Measurements from ENCODE around the gene CECR2.

Gene CECR2

DNA sequence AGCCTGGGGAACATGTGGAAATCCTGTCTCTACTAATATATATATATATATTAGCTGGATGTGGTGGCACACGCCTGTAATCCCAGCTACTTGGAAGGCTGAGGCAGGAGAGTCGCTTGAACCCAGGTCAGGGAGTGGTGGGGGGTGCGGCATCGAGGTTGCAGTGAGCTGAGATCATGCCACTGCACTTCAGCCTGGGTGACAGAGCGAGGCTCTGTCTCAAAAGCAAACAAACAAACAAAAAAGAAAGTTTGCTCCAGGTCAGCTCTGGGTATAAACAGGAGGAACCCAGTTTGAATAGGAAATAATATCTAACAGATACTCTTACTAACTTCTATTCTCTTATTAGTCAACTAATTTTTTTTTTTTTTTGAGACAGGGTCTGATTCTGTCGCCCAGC, 34.3 kb upstream of the CECR2 start:
- TF ChIP-seq, protein P1, sequence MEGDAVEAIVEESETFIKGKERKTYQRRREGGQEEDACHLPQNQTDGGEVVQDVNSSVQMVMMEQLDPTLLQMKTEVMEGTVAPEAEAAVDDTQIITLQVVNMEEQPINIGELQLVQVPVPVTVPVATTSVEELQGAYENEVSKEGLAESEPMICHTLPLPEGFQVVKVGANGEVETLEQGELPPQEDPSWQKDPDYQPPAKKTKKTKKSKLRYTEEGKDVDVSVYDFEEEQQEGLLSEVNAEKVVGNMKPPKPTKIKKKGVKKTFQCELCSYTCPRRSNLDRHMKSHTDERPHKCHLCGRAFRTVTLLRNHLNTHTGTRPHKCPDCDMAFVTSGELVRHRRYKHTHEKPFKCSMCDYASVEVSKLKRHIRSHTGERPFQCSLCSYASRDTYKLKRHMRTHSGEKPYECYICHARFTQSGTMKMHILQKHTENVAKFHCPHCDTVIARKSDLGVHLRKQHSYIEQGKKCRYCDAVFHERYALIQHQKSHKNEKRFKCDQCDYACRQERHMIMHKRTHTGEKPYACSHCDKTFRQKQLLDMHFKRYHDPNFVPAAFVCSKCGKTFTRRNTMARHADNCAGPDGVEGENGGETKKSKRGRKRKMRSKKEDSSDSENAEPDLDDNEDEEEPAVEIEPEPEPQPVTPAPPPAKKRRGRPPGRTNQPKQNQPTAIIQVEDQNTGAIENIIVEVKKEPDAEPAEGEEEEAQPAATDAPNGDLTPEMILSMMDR (IDR thresholded peaks at IDR 0.05; ENCODE audit: control insufficient read depth, extremely low read depth, insufficient read depth) = no peak
- DNase-seq (ENCODE audit: low read depth) = no peak
- H3K4me3 ChIP-seq (ENCODE audit: low read depth, low read length) = no peak overlapping the region

DNA sequence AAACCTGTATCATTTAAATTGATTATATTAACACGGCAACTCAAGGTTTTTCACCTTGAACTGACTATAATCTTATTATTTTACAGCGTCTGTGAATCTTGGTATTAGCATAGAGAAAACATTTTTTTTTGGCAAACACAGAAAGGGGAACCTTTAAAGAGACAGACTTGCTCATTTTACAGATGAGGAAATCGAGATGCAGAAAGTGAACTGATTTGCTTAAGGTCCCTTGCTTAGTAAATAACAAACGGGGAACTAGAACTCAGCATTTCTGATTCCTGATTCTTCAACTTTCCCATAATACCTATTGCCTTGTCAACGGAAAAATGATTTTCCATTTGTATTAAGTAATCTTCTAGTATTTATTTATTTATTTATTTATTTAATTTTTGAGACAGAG, 33.2 kb upstream of the CECR2 start:
- TF ChIP-seq, protein P1 (IDR thresholded peaks at IDR 0.05; ENCODE audit: control insufficient read depth, extremely low read depth, insufficient read depth) = no peak
- DNase-seq (ENCODE audit: low read depth) = no peak
- no peak overlapping the region for H3K4me3 ChIP-seq (ENCODE audit: low read depth, low read length)

DNA sequence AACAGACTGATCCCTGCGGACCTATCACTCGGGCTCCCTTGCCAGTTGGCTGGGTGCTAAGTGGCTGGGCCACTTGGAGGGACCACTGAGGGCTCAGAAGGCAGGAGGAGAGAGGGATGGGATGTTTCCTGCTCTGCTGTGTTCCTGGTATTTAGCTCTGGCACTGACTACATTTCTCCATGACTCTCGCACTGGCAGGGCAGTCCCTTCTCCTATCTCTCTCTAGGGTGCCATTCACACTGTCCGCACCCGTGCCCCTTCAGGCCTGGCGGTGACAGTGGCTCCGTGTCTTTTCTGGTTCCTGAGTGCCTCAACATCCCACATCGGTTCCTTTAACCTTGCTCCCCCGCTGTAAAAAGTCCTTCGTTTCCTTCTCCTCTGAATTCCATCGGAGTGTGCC, 31.6 kb upstream of the CECR2 start:
- H3K4me3 ChIP-seq (ENCODE audit: low read depth, low read length) = no peak overlapping the region
- TF ChIP-seq, protein P1 (IDR thresholded peaks at IDR 0.05; ENCODE audit: control insufficient read depth, extremely low read depth, insufficient read depth) = no peak
- DNase-seq (ENCODE audit: low read depth) = no peak

DNA sequence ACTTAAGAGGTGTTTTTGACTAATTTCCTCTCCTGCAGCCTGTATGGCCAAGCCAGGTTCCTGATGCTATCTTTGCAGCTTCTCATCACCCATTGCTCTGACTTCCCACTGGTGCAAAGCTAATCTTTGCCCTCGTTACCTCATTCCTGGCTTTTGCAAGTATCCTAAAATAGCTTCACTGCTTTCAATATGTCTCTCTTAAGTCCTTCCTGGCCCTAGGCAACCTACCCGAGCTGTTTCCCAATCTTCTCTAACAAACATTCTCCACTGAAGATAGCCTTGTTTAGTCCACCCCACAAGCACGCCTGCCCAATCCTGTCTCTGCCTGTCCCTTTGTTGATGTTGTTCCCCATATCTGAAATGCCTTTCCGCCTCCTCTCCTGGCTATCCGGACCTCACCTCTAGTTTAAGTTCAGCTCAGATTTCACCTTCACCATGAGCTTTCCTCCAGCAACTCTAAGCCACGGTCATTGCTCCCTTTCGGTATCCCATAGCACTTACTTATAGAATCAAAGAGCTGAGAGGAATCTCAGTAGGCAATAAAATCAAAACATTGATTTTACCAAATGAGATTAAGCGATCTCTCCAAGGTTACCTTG, 30.1 kb upstream of the CECR2 start:
- H3K4me3 ChIP-seq (ENCODE audit: low read depth, low read length) = no peak overlapping the region
- no peak for DNase-seq (ENCODE audit: low read depth)
- TF ChIP-seq, protein P1 (IDR thresholded peaks at IDR 0.05; ENCODE audit: control insufficient read depth, extremely low read depth, insufficient read depth) = no peak

DNA sequence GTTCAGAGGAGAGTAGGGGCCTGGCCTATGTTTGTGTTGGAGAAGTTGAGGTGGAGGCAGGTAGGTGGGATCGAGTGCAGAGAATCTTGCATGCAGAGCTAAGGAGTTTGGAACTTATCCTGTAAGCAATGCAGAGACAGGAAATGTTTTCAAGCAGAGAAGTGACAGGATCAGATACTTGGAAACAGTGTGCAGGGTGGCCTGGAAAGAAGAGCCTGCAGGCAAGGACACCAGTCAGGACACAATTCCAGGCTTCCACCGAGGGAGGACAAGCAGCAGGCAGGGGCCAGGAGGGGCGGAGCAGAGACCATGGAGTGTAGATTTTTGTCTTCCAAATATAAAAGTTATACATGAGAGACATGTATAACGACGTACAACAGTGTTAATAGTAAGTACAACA, 26.9 kb upstream of the CECR2 start:
- H3K4me3 ChIP-seq (ENCODE audit: low read depth, low read length) = no peak overlapping the region
- no peak for DNase-seq (ENCODE audit: low read depth)
- TF ChIP-seq, protein P1 (IDR thresholded peaks at IDR 0.05; ENCODE audit: control insufficient read depth, extremely low read depth, insufficient read depth) = no peak

DNA sequence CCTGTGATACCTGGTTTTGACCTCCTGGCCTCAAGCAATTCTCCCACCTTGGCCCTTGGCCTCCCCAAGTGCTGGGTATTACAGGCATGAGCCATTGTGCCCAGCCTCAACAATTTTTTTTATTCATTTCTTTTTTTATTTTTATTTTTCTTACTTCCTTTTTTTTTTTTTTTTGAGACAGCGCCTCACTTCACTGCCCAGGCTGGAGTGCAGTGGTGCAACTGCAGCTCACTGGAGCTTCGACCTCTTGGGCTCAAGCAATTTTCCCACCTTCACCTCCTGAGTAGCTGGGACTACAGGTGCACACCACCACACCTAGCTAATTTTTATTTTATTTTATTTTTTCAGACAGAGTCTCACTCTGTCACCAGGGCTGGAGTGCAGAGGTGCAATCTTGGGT, 25.5 kb upstream of the CECR2 start:
- TF ChIP-seq, protein P1 (IDR thresholded peaks at IDR 0.05; ENCODE audit: control insufficient read depth, extremely low read depth, insufficient read depth) = no peak
- no peak for DNase-seq (ENCODE audit: low read depth)
- no peak overlapping the region for H3K4me3 ChIP-seq (ENCODE audit: low read depth, low read length)

DNA sequence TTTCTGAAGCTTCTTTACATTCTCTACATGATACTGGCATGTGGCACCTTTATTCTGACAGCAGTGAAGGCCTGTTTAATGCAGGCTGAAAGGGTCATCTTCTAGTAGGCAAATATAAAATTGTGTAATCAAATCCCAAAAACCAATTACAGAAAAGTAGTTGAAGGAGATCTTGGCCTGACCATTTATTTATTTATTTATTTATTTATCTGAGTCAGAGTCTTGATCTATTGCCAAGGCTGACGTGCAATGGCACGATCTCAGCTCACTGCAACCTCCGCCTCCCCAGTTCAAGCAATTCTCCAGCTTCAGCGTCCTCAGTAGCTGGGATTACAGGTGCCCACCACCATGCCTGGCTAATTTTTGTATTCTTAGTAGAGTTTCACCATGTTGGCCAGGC, 22.7 kb upstream of the CECR2 start:
- no peak overlapping the region for H3K4me3 ChIP-seq (ENCODE audit: low read depth, low read length)
- TF ChIP-seq, protein P1 (IDR thresholded peaks at IDR 0.05; ENCODE audit: control insufficient read depth, extremely low read depth, insufficient read depth) = no peak
- no peak for DNase-seq (ENCODE audit: low read depth)

Data from LNCaP clone FGC (cell line).